NCI-H2029 treated with DMSO at 0.1 percent for 48 hours (cell line): ENCODE measurements around the gene KRTAP10-12.
"Not testable (repeated sequence)": the region's sequence is repeated elsewhere in the genome, so short reads cannot be mapped to it uniquely, and the experiment has no call there.

Experiments used
- DNase-seq: peaks from one replicate; lab custom pipeline; 2025; lab: John Stamatoyannopoulos, UW

KRTAP10-12 gene, protein sequence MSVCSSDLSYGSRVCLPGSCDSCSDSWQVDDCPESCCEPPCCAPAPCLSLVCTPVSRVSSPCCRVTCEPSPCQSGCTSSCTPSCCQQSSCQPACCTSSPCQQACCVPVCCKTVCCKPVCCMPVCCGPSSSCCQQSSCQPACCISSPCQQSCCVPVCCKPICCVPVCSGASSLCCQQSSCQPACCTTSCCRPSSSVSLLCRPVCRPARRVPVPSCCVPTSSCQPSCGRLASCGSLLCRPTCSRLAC

DNA sequence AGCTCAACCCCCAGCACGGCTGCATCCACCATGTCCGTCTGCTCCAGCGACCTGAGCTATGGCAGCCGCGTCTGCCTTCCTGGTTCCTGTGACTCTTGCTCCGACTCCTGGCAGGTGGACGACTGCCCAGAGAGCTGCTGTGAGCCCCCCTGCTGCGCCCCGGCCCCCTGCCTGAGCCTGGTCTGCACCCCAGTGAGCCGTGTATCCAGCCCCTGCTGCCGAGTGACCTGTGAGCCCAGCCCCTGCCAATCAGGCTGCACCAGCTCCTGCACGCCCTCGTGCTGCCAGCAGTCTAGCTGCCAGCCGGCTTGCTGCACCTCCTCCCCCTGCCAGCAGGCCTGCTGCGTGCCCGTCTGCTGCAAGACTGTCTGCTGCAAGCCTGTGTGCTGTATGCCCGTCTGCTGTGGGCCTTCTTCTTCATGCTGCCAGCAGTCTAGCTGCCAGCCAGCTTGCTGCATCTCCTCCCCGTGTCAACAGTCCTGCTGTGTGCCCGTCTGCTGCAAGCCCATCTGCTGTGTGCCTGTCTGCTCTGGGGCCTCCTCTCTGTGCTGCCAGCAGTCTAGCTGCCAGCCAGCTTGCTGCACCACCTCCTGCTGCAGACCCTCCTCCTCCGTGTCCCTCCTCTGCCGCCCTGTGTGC lies at the start of gene KRTAP10-12:
Gene KRTAP10-12 (plus strand): TSS at position 1 of the 639 bp plus-strand sequence. CDS start 30 bp downstream, at position 31.
- DNase-seq = not testable (repeated sequence)

DNA sequence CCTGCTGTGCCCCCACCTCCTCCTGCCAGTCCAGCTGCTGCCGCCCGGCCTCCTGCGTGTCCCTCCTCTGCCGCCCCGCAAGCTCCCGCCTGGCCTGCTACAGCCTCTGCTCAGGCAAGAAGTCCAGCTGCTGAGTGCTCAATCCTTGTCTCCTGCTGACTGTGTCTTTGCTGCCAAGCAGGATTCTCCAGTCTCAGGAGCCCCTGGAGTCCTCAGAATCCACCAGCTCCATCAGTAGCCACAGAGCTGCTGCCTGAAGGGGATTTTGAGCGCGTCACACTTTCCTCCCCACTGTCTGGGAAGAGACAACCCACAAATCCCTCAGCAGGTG lies 49.8 kb upstream of the KRTAP10-12 start:
- DNase-seq = no peak

DNA sequence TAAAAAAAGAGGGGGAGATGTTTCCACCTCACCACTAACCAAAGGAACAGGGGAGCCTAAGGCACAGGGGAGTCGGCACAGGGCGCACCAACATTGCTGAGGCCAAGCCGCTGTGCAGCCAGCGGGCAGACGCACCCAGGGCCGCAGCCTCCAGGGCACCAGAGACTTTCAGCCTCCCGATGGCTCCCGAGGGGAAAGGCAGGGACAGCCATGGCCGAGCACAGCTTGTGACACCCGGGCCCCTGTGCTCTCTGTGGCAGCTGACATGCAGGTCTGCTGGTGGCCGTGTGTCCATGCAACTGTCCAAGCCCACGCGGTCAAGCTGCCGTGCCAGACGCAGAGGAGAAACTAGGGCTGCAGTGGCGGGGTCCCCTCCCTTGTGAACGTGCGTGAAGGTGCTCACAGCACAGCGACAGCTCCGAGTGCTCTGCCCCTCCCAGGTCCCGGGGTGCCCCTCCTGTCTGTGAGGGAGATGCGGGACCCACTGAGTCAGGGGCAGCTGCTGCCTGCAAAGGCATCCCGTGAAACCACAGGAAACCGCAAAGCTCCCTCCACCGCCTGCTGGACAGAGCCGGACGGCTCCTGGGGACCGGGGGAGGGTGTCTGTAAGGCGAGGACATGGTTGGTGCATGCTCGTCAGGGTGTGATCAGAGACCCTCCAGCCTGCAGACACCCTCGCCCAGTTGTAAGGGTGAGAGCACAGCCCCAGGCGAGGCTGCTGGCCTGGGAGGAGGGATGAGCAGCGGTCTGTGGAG lies 48.2 kb upstream of the KRTAP10-12 start:
- DNase-seq = no peak

DNA sequence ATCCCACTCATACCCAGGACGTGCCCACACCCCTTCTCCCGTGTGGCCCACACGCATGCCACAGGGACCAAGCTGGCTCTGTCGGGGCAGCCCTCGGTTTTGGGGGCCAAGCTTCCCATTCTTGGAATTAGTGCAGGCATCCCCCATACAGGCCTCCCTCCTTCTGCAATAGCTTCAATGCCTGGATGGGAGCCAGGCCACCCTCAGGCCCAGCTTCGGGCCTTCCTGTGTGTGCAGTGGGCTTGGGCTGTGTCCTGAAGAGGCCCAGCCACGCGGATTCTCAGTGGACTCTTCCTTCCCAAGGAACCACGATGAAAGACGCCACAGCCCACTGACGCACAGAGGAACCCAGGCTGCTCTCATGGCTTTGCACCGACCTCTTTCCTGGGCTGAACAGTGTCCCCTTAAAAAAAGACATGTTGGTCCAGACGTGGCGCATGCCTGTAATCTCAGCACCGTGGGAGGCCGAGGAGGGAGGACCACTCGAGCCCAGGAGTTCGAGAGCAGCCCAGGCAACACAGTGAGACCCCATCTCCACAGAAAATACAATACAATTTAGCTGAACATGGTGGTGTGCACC lies 47.4 kb upstream of the KRTAP10-12 start:
- DNase-seq = no peak

GRCh38 chr21:44650265-44650972 lies 46.6 kb upstream of the KRTAP10-12 start:
- DNase-seq = no peak

DNA sequence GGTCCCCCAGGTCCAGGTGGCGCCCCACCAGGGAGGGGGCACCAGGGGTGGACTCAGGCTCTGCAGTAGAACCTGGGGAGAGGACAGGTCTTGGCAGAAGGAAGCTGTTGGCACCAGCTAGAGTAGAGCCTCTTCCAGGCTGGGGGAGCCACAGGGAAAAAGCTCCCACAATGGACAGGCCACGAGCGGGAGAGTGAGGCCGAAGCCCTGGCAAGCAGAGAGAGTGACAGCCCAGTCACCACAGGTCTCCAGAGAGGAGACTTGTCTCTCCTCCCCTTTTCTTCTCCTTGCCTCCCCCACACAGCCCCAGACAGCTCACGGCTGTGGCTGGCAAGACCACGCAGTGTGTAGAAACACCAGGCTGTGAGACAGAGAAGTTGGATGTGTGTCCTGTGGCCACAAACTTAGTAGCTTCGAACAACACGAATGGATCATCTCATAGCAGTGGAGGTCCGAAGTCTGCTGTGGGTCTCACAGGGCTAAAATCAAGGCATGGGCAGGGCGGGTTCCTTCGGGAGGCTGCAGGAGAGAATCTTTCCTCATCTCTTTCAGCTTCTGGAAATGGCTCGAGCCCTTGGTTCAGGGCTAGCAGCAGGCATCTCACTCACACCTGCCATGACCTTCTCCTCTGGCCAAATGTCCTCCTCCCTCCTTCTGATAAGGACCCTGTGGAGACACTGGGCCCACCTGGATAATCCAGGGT lies 45.8 kb upstream of the KRTAP10-12 start:
- DNase-seq = no peak

- no peak for DNase-seq
These were observed 43.8 kb upstream of the KRTAP10-12 start for GRCh38 chr21:44653123-44653522.

DNA sequence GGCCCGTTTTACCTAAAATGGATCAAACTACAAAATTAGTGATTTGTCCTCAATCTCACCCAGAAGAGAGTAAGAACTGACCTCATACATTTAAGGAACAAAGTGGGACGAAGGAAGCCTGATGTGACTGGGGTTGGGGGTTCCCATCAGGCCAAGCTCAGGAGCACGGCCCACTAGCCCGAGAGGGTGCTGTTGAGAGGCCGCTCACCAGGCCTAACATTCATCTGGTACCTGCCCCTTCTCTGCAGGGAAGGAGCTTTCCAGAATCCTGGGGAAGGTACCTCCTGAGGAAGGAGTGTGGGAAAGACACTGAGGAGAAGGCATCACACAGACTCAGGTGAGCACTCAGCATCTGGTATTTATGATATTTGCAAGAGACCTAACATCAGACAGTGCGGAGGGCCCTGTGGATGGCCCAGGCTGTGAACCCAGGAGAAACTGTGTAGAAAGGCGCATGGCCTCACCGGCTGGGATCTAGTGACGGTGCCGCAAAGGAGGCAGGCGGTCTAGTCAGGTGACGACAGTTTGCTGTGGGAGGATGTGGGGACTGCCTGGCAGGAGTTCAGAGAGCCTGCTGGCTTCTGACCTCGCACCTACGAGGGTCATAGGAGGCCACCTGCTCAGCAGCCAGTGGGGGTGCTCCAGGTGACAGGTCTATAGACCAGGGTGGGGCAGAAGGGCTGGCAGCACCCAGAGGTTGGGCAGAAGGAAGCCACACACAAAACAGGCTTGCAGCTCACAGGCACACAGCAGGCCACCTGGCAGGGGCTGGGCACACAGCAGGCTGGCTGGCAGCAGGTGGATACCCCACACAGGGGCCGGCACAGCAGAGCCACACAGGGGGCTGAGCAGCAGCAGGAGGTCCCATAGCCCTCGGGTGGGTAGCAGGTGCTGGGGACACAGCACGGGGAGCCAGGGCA lies 43.1 kb upstream of the KRTAP10-12 start:
- DNase-seq = no peak

GRCh38 chr21:44654576-44655175 lies 42.3 kb upstream of the KRTAP10-12 start, which contains the start of gene KRTAP12-4:
KRTAP12-4 (minus strand) TSS chr21:44654659; CDS start chr21:44654614, 45 bp downstream.
- no peak for DNase-seq

DNA sequence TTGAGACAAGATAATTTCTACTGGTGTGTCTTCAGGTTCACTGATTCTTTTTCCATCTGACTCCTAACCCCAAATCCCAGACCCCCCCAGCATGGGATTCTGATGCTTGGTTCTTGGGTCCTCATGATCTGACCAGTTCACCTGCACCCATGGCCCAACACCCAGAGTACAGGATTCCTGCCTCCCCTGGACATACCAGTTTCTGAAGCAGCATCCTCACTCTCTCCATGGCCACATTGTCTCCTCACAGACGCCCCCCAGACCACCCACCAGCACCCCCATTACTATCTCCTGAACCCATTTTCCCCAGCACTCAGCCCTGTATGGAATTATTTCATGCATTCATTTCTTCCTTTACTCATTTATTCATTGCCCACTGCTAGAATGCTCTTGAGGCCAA lies 40.1 kb upstream of the KRTAP10-12 start:
- DNase-seq = no peak

DNA sequence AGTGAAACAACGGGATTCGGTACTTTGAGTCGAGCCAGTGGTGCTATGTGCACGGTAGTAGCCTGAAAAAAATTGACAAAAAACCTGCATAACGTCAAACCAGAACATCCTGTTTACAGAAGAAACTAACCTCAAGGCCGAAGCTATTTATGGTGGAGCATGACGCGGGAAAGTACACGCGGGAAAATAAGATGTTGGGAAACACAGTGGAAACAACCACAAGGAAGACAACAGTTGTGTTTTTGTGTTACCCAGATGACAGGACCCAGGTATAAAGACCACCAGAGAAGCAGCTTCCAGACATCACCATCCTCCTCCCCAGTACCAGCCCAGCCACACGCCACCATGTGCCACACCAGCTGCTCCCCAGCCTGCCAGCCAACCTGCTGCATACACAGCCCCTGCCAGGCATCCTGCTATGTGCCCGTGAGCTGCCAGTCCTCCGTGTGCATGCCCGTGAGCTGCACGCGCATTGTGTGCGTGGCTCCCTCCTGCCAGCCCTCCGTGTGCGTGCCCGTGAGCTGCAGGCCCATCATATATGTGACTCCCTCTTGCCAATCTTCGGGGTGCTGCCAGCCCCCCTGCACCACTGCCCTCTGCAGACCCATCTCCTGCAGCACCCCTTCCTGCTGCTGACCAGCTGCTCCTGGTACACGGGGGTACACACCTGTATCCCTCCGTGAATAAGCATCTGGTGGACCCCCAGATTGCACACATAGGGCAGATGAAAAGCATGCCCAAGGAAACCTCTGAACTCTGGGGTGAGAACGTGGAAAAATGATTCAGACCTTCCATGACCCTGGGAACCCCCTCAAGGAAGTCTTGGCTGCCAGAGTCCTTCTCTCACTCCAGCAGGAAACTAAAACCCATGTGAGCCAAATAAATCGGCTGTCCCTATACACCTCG lies 39.1 kb upstream of the KRTAP10-12 start, which contains the start of gene KRTAP12-3:
Gene KRTAP12-3 (plus strand): TSS at position 298 of the 906 bp plus-strand sequence. CDS start 48 bp downstream, at position 346.
- DNase-seq = no peak

DNA sequence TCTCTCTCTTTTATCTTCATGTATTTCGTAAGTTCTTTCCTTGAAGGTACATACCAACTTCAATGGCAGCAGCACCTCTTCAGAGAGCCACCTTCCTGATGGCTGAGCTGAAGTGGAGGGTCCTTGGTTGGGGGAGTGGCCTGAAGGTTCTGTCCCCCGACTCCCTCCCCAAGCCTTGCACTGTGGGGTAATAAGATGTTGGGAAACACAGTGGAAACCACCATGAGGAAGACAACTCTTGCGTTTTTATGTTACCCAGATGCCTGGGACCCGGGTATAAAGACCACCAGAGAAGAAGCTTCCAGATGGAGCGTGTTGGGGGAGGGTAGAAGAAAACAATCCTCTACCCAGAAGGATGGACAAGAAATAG lies 38.4 kb upstream of the KRTAP10-12 start:
- no peak for DNase-seq

GRCh38 chr21:44658913-44659595 lies 37.9 kb upstream of the KRTAP10-12 start:
- no peak for DNase-seq

GRCh38 chr21:44661567-44661966 lies 35.4 kb upstream of the KRTAP10-12 start:
- DNase-seq = not testable (repeated sequence)

DNA sequence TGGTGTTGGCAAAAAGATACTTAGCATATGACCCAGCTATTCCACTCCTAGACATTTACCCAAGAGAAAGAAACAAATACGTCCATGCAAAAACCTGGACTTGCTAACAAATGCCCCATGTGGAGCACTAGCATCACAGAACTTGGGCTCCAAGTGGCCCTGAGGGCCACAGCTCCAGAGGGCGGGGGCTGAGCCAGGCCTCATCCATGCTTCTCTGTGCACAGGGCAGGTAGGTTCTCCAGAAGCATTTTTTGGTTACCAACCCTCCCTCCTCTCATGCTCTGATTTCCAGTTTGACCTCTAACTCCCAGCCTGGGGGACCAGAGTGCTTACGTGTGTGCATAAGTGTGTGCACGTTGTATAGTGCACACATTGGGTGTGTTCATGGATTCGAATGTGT lies 32.3 kb upstream of the KRTAP10-12 start:
- DNase-seq = no peak

DNA sequence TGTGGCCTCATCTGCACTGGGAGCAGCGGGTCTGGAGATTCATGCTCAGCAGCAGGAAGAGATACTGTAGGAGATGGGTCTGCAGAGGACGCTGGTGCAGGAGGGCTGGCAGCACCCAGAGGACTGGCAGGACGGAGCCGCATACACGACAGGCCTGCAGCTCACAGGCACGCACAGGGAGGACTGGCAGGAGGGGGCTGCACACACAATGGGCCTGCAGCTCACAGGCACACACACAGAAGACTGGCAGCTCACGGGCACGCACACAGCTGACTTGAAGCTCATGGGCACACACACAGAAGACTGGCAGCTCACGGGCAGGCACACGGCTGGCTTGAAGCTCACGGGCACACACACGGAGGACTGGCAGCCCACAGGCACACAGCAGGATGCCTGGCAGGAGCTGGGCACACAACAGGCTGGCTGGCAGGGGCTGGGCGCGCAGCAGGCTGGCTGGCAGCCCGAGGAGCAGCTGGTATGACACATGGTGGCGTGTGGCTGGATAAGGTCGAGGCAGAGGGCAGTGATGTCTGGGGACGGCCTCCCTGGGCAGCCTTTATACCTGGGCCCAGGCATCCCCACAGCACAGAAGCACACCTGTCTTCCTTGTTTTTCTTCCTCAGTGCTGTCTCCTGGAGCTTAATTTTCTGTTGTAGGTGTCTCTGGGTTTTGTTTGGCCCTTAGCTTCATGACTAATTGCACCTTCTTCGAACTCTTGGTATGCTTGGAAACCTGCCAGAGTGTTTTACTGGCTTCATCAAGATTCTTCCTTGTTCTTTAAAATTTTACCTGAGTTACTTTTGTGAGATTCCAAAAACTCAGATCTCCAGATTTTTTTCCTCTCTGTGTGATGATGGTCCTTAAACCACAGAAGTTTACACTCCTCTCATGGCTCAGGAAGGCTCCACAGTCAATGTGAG lies 30.3 kb upstream of the KRTAP10-12 start, which contains the start of gene KRTAP12-2:
Gene KRTAP12-2 (minus strand): TSS at position 527 of the 920 bp plus-strand sequence. CDS start 41 bp downstream, at position 486.
- peak; percentile 21 for DNase-seq

DNA sequence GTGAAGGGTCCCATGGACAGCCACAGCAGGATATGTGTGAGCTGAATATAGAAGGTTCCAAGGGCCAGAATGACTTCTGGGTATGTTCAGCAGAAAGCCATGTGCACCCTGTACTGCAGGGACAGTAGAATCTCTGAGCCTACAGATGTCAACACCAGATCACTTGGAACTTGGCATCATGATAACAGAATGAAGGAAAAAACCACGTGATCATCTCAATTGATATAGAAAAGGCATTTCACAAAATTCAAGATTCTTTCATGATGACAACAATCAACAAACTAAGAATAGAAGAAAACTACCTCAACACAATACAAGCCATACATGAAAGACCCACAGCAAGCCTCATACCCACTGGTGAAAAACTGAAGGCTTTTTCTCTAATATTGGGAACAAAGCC lies 29.4 kb upstream of the KRTAP10-12 start:
- no peak for DNase-seq
